Measurements from ENCODE around the gene FYN. TPM values are rescaled to one million over a fixed set of nuclear protein-coding genes. Genes with fewer than 3 reads are reported as not detected.

Gene FYN
- total RNA-seq, 4 donors from 2014 or later = 16.3 to 288 (median 52.2) TPM

- H3K36me3 ChIP-seq = no peaks in the 10 kb centered on the region
- H3K27ac ChIP-seq = peak overlapping the region; percentile 5 to 55 (median 31)
- no peak overlapping the region for H3K4me3 ChIP-seq
- H3K27me3 ChIP-seq = no peaks in the 10 kb centered on the region
- peaks cover 17 to 40% (median 32%) of the 10 kb centered on the region in 4 donors for H3K4me1 ChIP-seq
- no peak for DNase-seq
- intact Hi-C loops (cut with DNase I; ENCODE audit: low total_unique reads) (loop anchor here (5.0 to 10.0 kb wide), 2 partner anchors 335 to 458 kb away; no protein-coding TSS in a partner anchor), in situ Hi-C loops (cut with MboI; ENCODE audit: low pct_ligation_motif_present in 1 of 4, low pct_unique_long_range_greater_than_20kb in 1 of 4, low sequenced_read_pairs in 3 of 4) (loop anchor here (5.0 to 10.0 kb wide), 4 partner anchors 288 to 448 kb away; no protein-coding TSS in a partner anchor)
- no peaks in the 10 kb centered on the region for H3K9me3 ChIP-seq
- TF ChIP-seq POLR2A (IDR thresholded peaks at IDR 0.05) = no peak
- TF ChIP-seq POLR2AphosphoS5 (IDR thresholded peaks at IDR 0.05) = no peak
- no peak for TF ChIP-seq CTCF (IDR thresholded peaks at IDR 0.05)
- no peak for TF ChIP-seq EP300 (IDR thresholded peaks at IDR 0.05; ENCODE audit: low read depth)
- WGBS, 2 donors (ENCODE audit: low coverage in 1 of 2) = 81 to 91% methylated on average over 1 to 2 of the region's 2 CpGs
Observed at GRCh38 chr6:111706841-111707391, 166.3 kb downstream of the FYN start.

GRCh38 chr6:111703723-111704122 lies 169.5 kb downstream of the FYN start:
- Histone ChIP-seq H3K27me3 (no peaks in the 10 kb centered on the region), H3K36me3 (no peaks in the 10 kb centered on the region), H3K4me1 (peaks cover 0 to 17% (median 10%) of the 10 kb centered on the region in 4 donors), H3K27ac (no peak overlapping the region), H3K9me3 (no peaks in the 10 kb centered on the region), H3K4me3 (no peak overlapping the region)
- in situ Hi-C loops (cut with MboI; ENCODE audit: low pct_ligation_motif_present in 1 of 4, low pct_unique_long_range_greater_than_20kb in 1 of 4, low sequenced_read_pairs in 3 of 4) (loop anchor here in 3 of 4 donors (10.0 kb wide), 3 partner anchors 291 to 451 kb away; no protein-coding TSS in a partner anchor), intact Hi-C loops (cut with DNase I; ENCODE audit: low total_unique reads) (loop anchor here (10.0 kb wide), 1 partner anchor 461 kb away; no protein-coding TSS in a partner anchor)
- DNase-seq = no peak
- 94 to 96% methylated on average over 6 to 7 of the region's 7 CpGs for WGBS, 2 donors (ENCODE audit: low coverage in 1 of 2)
- no peak for TF ChIP-seq POLR2A (IDR thresholded peaks at IDR 0.05)
- TF ChIP-seq CTCF (IDR thresholded peaks at IDR 0.05) = no peak
- no peak for TF ChIP-seq POLR2AphosphoS5 (IDR thresholded peaks at IDR 0.05)
- TF ChIP-seq EP300 (IDR thresholded peaks at IDR 0.05; ENCODE audit: low read depth) = no peak

GRCh38 chr6:111702268-111702667 lies 171.0 kb downstream of the FYN start:
- Histone ChIP-seq H3K4me1 (peaks cover 0 to 8% (median 8%) of the 10 kb centered on the region in 4 donors), H3K27ac (no peak overlapping the region), H3K9me3 (no peaks in the 10 kb centered on the region), H3K27me3 (no peaks in the 10 kb centered on the region), H3K4me3 (no peak overlapping the region), H3K36me3 (no peaks in the 10 kb centered on the region)
- TF ChIP-seq EP300 (IDR thresholded peaks at IDR 0.05; ENCODE audit: low read depth) (no peak), CTCF (IDR thresholded peaks at IDR 0.05) (no peak), POLR2A (IDR thresholded peaks at IDR 0.05) (no peak), POLR2AphosphoS5 (IDR thresholded peaks at IDR 0.05) (no peak)
- DNase-seq = no peak
- in situ Hi-C loops (cut with MboI; ENCODE audit: low pct_ligation_motif_present in 1 of 4, low pct_unique_long_range_greater_than_20kb in 1 of 4, low sequenced_read_pairs in 3 of 4) (loop anchor here in 3 of 4 donors (10.0 kb wide), 3 partner anchors 293 to 453 kb away; no protein-coding TSS in a partner anchor), intact Hi-C loops (cut with DNase I; ENCODE audit: low total_unique reads) (loop anchor here (1.0 to 10.0 kb wide), 2 partner anchors 287 to 463 kb away; no protein-coding TSS in a partner anchor)
- WGBS, 2 donors (ENCODE audit: low coverage in 1 of 2) = 90 to 93% methylated on average over 5 of the region's 5 CpGs

- intact Hi-C loops (cut with DNase I; ENCODE audit: low total_unique reads) = loop anchor here (10.0 kb wide), 1 partner anchor 464 kb away; no protein-coding TSS in a partner anchor
- Histone ChIP-seq H3K27me3 (no peaks in the 10 kb centered on the region), H3K4me1 (no peaks in the 10 kb centered on the region), H3K27ac (no peak overlapping the region), H3K9me3 (no peaks in the 10 kb centered on the region), H3K36me3 (no peaks in the 10 kb centered on the region), H3K4me3 (no peak overlapping the region)
- in situ Hi-C loops (cut with MboI; ENCODE audit: low pct_ligation_motif_present in 1 of 4, low pct_unique_long_range_greater_than_20kb in 1 of 4, low sequenced_read_pairs in 3 of 4) = loop anchor here in 3 of 4 donors (10.0 kb wide), 3 partner anchors 294 to 454 kb away; no protein-coding TSS in a partner anchor
- TF ChIP-seq EP300 (IDR thresholded peaks at IDR 0.05; ENCODE audit: low read depth) (no peak), POLR2A (IDR thresholded peaks at IDR 0.05) (no peak), CTCF (IDR thresholded peaks at IDR 0.05) (no peak), POLR2AphosphoS5 (IDR thresholded peaks at IDR 0.05) (no peak)
- WGBS, 2 donors (ENCODE audit: low coverage in 1 of 2) = 87 to 93% methylated on average over 3 of the region's 3 CpGs
- no peak for DNase-seq
Observed at GRCh38 chr6:111701146-111701545, 172.1 kb downstream of the FYN start.

All from transverse colon (tissue), 4 donors.